GM21360 (cell line): ENCODE measurements around the gene HM13.
"Not testable (repeated sequence)": the region's sequence is repeated elsewhere in the genome, so short reads cannot be mapped to it uniquely, and the experiment has no call there.

Source experiments
- ATAC-seq: cut with Tn5 transposase; IDR thresholded peaks from one replicate; pipeline ENCODE4 v1.9.1; 2021; ENCODE audit warnings: mild to moderate bottlenecking, moderate library complexity; ENCODE audit not compliant: unreplicated experiment

HM13 gene, protein sequence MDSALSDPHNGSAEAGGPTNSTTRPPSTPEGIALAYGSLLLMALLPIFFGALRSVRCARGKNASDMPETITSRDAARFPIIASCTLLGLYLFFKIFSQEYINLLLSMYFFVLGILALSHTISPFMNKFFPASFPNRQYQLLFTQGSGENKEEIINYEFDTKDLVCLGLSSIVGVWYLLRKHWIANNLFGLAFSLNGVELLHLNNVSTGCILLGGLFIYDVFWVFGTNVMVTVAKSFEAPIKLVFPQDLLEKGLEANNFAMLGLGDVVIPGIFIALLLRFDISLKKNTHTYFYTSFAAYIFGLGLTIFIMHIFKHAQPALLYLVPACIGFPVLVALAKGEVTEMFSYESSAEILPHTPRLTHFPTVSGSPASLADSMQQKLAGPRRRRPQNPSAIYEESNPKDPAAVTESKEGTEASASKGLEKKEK

DNA sequence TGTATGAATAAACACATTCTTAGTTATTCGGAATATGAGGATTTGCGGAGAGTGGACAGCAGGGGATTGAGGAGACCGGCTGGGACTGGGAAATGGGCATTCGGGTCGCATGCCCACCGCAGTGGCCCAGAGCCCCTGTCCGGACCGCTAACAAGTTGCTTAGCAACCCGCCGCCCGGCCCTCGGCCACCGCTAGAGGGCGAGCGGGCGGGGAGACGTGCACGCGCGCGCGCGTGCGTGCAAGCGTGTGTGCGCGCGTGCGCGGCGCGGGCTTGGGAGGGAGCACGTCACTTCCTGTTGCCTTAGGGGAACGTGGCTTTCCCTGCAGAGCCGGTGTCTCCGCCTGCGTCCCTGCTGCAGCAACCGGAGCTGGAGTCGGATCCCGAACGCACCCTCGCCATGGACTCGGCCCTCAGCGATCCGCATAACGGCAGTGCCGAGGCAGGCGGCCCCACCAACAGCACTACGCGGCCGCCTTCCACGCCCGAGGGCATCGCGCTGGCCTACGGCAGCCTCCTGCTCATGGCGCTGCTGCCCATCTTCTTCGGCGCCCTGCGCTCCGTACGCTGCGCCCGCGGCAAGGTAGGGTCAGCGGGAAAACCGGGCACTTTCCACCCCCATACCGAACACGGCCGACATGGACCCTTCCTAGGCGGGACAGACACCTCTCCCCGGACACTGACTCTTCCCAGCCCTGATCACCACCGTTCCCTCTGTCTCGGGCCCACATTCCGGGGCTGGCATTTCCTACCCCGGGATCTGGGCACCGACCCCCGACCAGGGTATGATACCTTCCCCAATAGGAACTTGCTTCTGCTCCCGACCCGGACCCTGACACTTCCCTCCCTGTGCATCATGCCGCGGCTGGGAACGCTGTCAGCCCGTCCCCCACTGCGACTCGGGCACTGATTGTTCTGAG, at the start of gene HM13:
TSS of gene HM13 (plus strand) at position 289 of the 918 bp plus-strand sequence. CDS start at position 399, 110 bp downstream.
- ATAC-seq, result peak; percentile 84

DNA sequence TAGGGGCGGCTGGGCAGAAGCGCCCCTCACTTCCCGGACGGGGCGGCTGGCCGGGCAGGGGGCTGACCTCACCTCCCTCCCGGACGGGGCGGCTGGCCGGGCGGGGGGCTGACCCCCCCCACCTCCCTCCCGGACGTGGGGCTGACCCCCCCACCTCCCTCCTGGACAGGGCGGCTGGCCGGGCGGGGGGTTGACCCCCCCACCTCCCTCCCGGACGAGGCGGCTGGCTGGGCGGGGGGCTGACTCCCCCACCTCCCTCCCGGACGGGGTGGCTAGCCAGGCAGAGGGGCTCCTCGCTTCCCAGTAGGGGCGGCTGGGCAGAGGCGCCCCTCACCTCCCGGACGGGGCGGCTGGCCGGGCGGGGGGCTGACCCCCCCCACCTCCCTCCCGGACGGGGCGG, 43.3 kb upstream of the HM13 start:
- ATAC-seq, result not testable (repeated sequence)

DNA sequence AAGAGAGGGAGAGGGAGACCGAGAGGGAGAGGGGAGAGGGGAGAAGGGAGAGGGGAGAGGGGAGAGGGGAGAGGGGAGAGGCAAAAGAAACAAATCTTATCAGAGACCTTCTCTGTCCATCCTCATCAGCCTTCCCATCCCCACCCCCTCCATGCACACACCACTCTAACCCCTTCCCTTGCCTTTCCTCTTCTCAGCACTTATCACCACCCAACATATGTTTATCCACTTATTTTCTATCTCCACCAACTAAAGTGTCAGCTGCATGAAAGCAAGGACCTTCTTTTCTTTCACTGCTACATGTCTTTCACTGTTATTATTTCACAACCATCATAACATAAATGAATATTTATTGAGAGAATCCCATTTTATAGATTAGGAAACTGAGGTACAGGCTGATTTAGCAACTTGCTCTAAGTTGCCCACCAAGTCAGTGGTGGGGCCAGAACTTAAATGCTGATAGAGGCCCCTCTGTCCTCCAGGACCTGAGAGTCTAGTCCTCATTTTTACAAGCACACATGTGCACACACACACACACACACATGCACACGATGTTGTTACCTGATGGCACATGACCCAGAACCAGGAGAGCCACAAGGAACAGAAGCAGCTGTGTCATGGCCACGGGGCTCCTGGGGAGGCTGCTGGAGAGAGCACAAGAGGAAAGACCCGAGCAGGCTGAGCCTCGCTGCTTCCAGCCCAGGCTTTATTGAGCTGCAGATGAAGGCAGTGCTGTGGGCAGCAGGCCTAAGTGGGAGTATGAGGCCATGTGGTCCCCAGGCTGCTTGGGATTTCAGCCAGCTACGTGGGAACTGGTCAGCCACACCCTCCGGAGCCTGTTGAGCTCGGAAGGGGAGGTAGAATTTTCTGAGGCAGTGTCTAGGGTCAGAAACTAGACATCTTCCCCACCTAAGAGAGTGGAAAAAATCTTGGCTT, 41.6 kb upstream of the HM13 start:
- no peak for ATAC-seq

GRCh38 chr20:31473331-31474096, 40.7 kb upstream of the HM13 start:
- ATAC-seq, result no peak

GRCh38 chr20:31474097-31474436, 40.2 kb upstream of the HM13 start:
- peak; percentile 68 for ATAC-seq

DNA sequence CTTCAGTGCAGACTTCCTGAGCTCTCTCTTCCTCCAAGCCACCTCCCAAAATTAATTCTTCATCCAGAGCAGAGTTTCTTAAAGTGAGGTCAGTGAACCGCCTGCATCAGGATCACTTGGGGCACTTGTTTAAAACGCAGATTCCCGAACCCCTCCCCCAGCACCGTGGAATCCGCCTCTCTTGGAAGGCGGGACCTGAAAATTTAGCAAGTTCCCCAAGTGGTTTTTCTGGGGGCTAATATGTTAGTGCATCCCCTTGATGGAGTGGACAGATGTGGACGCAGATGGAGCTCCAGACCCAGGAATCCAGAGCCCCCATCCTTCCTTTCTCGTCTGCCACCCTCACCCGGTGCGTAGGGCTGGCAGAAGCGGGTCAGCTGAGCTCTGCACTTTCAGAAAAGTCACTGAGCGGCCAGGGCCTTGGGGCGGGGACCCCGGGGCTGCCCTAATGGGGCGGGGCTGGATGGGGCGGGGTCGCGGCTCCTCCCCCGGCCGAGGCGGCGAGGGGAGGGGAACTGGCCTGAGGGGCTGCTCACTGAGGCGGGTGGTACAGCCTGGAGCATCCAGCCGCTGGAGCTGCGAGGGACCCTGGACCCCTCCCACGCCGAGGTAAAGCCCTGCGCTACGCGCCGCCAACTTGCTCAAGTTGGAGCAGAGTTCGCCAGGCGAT, 39.3 kb upstream of the HM13 start, which contains the start of the genes DEFB124 and REM1:
TSS of gene DEFB124 (minus strand) at position 370 of the 670 bp plus-strand sequence. CDS start 2,114 bp downstream, outside the sequence.
TSS of gene REM1 (plus strand) at position 531 of the 670 bp plus-strand sequence. CDS start 1,158 bp downstream, outside the sequence.
- ATAC-seq, result no peak

DNA sequence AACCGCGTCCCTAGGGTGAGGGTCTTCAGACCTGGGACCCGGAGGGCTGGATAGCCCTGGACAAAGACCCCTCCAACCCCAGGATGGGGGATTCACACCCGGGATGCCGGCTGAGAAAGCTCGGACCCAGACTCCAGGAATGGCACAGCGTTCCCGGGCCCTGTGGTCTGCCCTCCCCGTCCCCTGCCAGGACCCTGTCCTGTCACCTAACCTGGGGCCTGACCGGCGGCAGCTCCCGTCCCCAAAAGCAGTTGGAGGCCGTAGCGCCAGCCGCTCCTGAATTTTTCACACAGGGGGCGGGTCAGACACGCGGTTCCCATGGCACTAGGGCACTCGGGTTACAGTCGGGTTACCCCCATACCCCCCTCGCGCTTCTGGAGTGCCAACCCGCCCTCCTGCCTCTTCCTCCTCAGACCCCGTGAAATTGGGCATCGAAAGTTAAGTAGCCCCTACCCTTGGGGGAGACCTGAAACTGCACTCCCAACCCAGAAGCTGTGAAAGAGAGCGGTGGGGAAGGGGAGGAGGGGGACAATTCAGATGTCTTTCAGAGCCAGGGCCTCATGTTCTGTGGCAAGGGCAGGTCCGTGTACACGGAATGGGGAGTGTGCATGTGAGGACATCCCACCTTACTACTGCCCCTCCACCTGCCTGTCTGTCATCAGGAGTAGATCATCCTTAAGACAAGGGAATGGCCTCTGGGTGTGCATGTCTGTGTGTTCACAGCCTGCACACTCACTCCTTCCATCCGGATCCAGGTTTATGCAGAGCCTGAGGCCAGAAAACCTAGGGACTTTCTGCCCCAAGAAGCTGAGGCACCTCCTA, 38.6 kb upstream of the HM13 start:
- ATAC-seq, result no peak

DNA sequence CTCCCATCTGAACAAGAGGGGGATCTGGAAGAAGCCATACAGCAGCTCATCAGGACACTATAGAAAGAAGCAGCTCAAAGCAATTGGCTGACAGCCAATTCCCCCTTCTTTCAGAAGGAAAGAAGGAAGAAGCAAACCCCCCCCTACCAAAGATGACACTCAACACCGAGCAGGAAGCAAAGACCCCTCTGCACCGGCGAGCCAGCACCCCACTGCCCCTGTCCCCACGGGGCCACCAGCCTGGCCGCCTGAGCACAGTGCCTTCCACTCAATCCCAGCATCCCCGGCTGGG, 38.0 kb upstream of the HM13 start:
- no peak for ATAC-seq

- no peak for ATAC-seq
Measured at GRCh38 chr20:31476643-31477215, 37.5 kb upstream of the HM13 start.

DNA sequence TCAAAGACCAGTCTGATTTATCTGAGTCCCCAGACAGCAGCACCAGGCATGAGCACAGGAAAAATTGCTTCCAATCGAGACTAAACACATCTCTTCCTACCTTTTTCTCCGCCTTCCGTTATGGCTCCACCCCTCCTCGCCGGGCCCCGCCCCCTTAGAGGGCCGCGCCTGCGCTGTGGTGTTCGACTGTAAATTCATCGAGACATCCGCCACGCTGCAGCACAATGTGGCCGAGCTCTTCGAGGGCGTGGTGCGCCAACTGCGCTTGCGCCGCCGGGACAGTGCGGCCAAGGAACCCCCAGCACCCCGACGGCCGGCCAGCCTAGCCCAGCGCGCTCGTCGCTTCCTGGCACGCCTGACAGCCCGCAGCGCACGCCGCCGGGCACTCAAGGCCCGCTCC, 30.2 kb upstream of the HM13 start:
- ATAC-seq, result no peak

DNA sequence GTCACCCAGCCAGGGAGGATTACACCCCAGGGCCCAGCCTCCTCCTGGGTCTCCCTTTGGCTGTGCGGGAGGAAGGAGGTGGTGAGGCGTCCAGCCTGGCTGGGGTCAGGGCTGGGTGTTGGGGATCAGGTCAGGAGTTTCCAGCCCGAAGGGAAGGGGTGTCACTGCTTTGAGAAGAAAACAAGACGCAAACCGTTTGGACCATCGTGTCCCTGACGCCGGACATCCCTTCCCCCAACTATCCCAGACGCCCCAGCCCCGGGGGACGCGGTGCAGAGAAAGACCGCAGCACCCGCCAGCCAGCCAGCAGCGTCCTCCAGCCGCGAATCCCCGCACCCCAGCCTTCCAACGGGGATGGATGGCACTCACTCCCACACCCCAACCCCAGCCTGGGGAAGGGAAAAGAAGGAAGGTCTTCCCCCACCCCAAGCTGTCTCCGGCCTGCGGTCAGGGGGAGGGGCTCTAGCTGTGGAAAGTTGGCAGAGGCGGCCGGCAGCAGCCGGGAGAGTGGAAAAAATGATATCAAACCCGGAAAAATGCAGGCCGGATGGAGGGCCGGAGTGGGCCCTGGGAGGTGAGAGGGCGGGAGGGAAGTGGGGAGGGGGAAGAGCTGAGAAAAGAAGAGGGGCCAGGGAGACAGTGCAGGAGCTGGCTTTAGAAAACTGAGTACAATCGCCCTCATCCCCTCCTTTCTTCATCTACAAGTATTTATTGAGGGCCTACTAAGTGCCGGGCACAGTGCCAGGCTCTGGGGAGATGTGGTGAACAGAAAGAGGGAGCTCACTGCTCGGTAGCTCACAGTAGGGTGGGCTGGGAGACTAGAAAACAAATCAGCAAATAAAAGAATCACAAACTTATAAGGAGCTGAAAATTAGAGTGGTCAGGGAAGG, 28.5 kb upstream of the HM13 start:
- no peak for ATAC-seq

DNA sequence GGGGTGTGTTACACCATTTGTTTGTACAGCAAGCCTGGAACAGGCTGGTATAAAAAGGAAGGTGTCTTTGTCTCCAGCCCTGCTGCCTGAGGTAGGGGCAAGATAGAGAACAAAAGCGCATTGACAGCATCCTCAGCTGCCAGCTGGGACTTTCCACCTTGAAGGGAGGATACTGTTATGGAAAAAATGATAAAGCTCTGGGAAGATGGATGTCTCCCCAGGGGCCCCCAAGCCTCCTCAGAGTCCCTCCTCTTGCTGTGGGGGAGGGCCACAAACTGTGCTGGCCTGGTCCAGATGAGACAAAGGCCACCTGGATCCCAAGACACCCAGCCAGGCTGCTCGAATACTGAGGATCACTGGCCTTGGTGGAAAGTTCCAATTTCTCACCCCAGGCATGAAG, 26.1 kb upstream of the HM13 start:
- no peak for ATAC-seq

DNA sequence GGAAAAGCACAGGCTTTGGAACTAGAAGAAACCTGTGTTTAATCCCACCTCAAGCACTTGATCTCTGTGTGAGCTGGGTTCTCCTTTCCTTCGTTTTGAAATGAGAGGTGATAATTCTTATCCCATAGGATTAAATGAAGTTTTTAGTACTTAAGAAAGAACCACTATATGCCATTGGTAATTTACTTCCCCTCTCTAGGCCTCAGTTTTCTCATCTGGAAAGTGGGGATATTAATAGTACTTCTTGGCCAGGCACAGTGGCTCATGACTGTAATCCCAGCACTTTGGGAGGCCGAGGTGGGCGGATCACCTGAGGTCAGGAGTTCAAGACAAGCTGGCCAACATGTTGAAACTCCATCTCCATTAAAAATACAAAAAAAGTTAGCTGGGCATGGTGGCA, 25.1 kb upstream of the HM13 start:
- ATAC-seq, result no peak

- ATAC-seq, result no peak
Measured at GRCh38 chr20:31490752-31491151, 23.5 kb upstream of the HM13 start.

- ATAC-seq, result no peak
Measured at GRCh38 chr20:31494131-31494530, 20.1 kb upstream of the HM13 start.

DNA sequence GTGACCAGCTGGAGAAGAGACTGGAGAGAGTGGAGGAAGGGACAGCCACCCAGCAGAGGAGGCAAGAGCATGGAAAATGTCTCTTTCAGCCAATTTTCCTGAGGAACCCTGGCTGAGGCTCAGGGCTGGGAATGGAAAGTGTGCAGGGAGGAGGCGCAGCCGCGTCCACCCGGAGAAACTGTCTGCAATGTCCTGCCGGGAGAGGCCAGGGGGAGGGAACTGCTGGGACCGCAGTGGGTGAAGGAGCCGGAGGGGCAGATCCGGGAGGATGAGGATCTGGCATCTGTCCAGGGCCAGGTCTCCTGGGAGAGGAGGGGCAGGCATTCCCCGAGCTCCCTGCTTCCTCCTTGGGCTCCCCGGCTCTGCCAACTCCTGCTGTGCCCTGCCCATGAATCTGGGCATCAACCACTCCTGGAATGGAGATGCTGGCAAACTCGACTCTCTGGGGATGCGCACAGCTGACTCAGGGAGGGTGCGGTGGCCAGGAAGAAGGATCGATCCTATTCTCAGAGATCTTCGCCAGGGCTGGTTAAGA, 17.4 kb upstream of the HM13 start:
- ATAC-seq, result no peak
